UCSD-AML1 (cell line): ENCODE results near the gene S100A6.
"Not testable (repeated sequence)": the region's sequence is repeated elsewhere in the genome, so short reads cannot be mapped to it uniquely, and the experiment has no call there.

Source experiments
- DNase-seq: peaks from one replicate; lab custom pipeline; 2025; ENCODE audit not compliant: unreplicated experiment; lab: John Stamatoyannopoulos, UW

The S100A6 gene

GRCh38 chr1:153565529-153566374 is 30.0 kb upstream of the S100A6 start, which contains the start of gene S100A2:
Gene S100A2 (minus strand): TSS chr1:153565844. CDS start chr1:153563877, 1,967 bp downstream.
- peak; percentile 56 for DNase-seq

DNA sequence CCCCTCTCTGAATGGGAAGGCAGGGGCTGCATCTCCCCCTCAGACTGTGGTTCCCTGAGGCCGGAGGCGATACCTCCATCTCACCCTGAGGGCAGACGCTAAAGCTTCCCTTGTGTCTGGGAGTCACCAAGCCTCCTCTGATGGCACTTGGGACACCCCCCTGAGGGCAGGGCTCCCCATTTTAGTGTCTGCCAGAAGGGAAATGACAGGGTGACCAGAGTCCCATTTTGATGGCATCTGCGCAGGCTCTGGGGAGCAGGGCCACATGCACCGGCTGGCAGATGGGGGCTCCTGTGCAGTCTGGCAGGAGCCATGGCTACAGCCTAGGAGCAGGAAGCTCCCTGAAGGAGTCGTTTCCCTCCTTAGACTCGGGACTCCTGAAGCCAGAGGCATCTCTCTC is 28.2 kb upstream of the S100A6 start:
- no peak for DNase-seq

GRCh38 chr1:153563483-153563901 is 27.7 kb upstream of the S100A6 start:
- DNase-seq, result no peak

DNA sequence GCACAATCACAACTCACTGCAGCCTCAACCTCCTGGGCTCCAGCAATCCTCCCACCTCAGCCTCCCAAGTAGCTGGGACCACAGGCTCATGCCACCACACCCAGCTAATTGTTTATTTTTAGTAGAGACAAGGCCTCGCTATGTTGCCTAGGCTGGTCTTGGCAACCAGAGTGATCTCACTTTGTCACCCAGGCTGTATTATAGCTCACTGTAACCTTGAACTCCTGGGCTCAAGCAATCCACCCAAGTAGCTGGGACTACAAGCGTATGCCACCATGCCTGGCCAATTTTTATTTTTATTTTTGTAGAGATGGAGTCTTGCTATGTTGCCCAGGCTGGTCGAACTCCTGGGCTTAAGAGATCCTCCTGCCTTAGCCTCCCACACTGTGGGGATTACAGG is 26.2 kb upstream of the S100A6 start:
- not testable (repeated sequence) for DNase-seq

GRCh38 chr1:153561466-153561985 is 25.7 kb upstream of the S100A6 start:
- DNase-seq, result no peak

DNA sequence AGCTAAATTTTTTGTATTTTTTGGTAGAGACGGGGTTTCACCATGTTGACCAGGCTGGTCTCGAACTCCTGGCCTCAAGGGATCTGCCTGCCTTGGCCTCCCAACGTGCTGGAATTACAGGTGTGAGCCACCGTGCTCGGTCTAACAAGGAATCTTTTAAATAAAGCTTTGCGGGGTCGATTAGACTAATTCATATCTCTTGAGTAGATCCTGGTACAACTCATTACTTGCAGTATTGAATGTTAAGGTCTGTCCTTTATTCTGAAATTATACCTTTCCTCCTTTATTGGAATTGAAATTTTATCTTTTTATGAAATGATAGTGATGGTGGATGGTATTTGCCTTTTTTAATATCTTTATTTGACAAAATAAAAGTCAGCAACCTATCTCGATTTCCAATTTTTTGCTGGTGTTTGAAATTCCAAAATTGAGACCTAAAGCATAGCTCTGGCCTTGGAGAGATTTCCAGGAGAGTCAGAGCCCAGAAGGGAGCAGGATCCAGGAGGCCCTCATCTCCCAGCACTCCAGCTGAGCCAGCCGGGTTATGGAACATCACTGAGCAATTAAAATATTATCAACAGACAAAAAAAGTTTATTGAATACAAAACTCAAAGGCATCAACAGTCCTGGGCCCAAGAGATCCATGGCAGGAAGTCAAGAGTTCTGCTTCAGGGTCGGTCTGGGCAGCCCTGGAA is 25.1 kb upstream of the S100A6 start:
- DNase-seq, result no peak

- DNase-seq, result no peak
Measured at GRCh38 chr1:153560241-153560640, 24.4 kb upstream of the S100A6 start.

GRCh38 chr1:153557877-153558276 is 22.1 kb upstream of the S100A6 start:
- DNase-seq, result no peak

DNA sequence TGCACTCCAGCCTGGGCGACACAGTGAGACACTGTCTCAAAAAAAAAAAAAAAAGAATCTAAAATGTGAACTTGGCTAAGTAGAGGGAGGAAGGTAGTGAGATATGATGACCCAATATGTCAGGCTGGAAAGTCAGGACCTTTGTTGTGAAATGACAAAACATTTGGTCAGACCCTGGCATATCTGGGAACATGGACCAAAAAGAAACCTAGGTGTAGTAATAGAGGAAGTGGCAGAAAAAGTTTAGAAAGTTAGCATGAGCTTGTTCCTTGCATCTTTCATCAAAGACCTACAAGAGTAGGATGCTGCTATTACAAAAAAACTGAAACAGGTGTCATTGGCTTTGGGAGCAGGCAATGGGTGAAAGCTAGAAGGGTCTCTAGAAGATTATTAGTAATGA is 20.6 kb upstream of the S100A6 start:
- DNase-seq, result no peak

DNA sequence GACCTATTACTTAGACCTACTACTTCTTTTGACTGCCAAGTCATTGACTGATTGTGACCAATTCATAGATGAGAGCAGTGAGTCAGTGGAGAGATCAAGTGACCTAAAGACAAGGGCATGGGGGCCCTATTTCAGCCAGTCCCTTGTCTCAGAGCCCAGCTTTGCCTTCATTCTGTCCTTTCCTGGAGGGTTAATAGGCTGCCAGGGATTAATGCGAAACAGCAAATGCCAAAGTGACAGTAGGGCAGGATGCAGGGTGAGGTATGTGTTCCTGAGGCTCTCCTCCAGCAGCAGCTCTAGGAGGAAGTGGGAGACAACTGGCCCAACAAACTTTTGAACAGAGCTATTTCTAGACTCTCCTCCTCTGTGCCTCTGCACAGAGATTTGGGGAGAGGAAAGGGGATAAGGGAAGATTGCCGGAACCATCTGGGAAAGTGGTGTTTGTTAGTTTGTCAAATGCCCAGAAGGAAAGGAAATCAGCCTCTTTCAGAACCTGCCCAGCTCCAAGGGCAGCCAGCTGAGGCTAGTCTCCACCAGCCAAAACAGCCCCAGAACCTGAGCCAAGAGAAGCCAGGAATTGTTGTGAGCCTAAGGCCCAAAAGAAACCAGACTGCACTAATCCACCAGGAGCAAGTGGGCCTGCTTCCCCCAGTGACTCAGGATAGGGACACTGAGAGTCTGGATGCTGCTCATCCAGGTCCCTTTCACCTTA is 18.2 kb upstream of the S100A6 start:
- DNase-seq, result peak; percentile 60

DNA sequence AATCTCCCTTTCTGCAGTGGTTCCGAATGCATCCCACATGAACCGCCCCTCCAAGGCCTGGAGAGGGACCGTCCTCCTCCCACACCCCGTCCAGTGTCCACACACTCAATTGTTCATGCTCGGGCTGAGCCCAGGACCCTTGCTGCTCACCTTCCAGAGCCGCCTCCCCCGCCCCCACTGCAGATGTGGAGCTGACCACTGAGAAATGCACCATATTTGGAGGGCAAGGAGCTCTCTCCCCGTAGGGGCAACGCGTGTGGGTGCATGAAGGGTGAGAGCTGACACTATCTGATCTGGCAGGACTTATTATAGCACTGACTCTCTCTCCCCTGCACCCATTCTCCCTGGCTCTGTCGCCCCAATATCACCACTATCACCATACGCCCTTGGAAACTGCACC is 17.3 kb upstream of the S100A6 start:
- no peak for DNase-seq

DNA sequence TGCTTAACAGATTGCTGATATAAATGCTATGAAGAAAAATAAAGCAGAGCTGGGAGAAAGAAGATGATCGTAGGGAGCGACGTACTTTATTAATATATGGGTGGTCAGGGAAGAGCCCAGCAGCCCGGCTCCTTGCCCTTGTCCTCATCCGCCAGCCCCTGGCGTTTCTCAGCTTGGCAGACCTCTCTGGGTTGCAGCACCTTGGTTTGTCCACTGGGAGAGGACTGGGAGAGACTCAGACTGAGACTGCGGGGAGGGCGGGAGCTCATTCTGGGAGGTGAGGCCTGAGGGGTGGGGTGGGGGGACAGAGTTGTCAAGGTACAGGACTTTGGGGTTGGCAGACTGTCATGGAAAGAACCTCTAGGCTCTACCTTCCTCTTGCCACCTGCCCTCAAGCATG is 16.5 kb upstream of the S100A6 start:
- no peak for DNase-seq

GRCh38 chr1:153550827-153551500 is 15.2 kb upstream of the S100A6 start:
- peak; percentile 47 for DNase-seq

DNA sequence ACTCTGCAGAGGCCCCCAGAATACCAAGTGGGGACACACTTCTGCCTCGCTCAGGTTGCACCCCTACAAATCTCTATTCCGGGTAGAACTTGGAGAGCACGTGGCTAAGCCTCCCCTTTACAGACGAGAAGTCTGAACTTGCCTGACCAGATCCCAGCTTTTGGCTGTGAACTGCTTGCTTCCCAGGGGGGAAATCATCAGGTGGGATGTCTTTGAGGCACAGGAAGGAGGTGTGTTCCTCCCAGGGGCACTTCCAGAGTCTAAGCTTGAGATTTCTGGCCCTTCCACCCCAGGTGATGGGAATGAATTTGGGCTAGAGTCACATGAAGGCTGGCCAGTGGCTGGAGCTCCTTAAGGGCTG is 14.6 kb upstream of the S100A6 start:
- no peak for DNase-seq

- DNase-seq, result no peak
Measured at GRCh38 chr1:153549741-153550397, 14.1 kb upstream of the S100A6 start.

- no peak for DNase-seq
Measured at GRCh38 chr1:153548722-153549688, 13.2 kb upstream of the S100A6 start, which contains the start of gene S100A3. Gene S100A3 (minus strand): TSS chr1:153549258. CDS start chr1:153548485, 773 bp downstream.

DNA sequence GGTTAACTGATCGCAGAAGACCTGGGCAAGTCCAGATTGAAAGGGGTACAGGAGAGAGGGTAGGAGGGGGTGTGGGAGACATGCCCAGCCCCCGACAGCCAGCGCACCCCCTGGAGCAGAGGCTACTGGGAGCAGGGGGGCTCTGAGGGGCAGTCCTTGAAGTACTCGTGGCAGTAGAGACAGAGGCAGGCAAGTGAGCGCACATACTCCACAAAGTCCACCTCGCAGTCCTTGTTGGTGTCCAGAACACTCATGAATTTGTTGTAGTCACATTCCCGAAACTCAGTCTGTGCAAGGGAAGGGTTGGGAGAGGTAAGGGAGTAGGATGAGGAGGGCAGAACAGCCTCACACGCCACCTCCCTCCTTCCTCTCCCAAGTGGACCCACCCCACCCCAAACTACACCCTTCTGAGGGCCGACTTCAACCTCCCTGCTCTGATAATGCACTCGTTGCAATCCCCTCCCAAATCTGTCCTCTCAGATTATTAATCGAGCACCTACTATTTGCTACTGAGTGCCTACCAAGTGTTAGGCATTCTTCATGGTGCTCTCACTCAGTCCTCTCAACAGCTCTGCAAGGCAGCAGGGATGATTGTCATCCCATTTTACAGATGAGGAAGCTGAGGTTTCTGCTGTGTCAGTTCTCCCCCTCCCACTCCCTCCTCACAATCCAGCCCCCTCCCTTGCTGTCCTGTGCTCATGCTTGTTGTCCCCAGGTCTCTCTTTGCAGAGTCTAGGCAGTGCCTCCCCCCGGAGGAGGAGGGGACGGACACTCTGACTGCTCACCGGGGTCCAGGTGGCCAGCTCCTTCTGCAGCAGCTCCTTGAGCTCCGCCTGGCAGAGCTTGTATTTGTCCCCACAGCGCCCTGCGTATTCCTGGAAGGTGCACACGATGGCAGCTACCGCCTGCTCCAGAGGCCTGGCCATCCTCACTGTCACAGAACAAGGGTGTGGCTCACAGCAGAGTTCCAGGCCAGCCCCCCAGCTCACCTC is 12.1 kb upstream of the S100A6 start:
- no peak for DNase-seq
